ENCODE results near the gene COA3.

GRCh38 chr17:42792545-42792944 is 6.0 kb downstream of the COA3 start:
- TF ChIP-seq POLR2A (IDR thresholded peaks at IDR 0.05) (no peak), CTCF (IDR thresholded peaks at IDR 0.05) (no peak), POLR2AphosphoS5 (IDR thresholded peaks at IDR 0.05) (no peak)
